DOHH2 (cell line): ENCODE measurements around the gene PAPPA.

ENCODE experiments used
- H3F3A ChIP-seq: fragments of 200-600 bp; sonication (generic), shearing (Covaris generic); 2 replicates; pipeline ENCODE4 v1.6.0; 2016; ENCODE audit warnings: antibody characterized with exemption, mild to moderate bottlenecking; ENCODE audit not compliant: control insufficient read depth, insufficient read depth
- H3K27ac ChIP-seq: fragments of 200-600 bp; sonication (generic); 2 replicates; pipeline ENCODE4 v1.5.1; 2014; ENCODE audit warnings: low read depth, mild to moderate bottlenecking, low read length, moderate library complexity
- H3K27me3 ChIP-seq: fragments of 200-600 bp; sonication (generic); 2 replicates; pipeline ENCODE4 v1.6.1; 2014; ENCODE audit warnings: mild to moderate bottlenecking, low read length, mixed read lengths; ENCODE audit not compliant: control insufficient read depth
- H3K36me3 ChIP-seq: fragments of 200-600 bp; sonication (generic); 2 replicates; pipeline ENCODE4 v1.6.1; 2014; ENCODE audit warnings: mild to moderate bottlenecking, low read length, moderate library complexity, mixed read lengths; ENCODE audit not compliant: control insufficient read depth
- H3K4me1 ChIP-seq: fragments of 200-600 bp; sonication (generic); 2 replicates; pipeline ENCODE4 v1.6.1; 2014; ENCODE audit warnings: mild to moderate bottlenecking, low read length, mixed read lengths; ENCODE audit not compliant: control insufficient read depth
- H3K4me2 ChIP-seq: fragments of 200-600 bp; sonication (generic); 2 replicates; pipeline ENCODE4 v1.6.0; 2014; ENCODE audit warnings: mild to moderate bottlenecking, low read length, moderate library complexity
- H3K4me3 ChIP-seq: fragments of 200-600 bp; sonication (generic); 2 replicates; pipeline ENCODE4 v1.5.1; 2014; ENCODE audit warnings: mild to moderate bottlenecking, low read length, mixed read lengths
- H3K79me2 ChIP-seq: fragments of 200-600 bp; sonication (generic); 2 replicates; pipeline ENCODE4 v1.6.1; 2014; ENCODE audit warnings: mild to moderate bottlenecking, low read length, mixed read lengths; ENCODE audit not compliant: control insufficient read depth
- H3K9me2 ChIP-seq: fragments of 200-600 bp; sonication (generic); replicated peaks from 2 replicates; pipeline ENCODE4 v1.6.1; 2014; ENCODE audit warnings: mild to moderate bottlenecking, low read length, mixed read lengths; ENCODE audit not compliant: control insufficient read depth
- H3K9me3 ChIP-seq: fragments of 200-600 bp; sonication (generic); 2 replicates; pipeline ENCODE4 v1.6.1; 2014; ENCODE audit warnings: antibody characterized with exemption, low read length, mixed read lengths; ENCODE audit not compliant: control insufficient read depth, insufficient read depth
- H4K20me1 ChIP-seq: fragments of 200-600 bp; sonication (generic); 2 replicates; pipeline ENCODE4 v1.6.0; 2014; ENCODE audit warnings: low read depth, mild to moderate bottlenecking, antibody characterized with exemption, low read length, moderate library complexity; ENCODE audit not compliant: control insufficient read depth, insufficient read depth
- EZH2phosphoT487 ChIP-seq: fragments of 200-600 bp; sonication (generic); IDR thresholded peaks from 2 replicates; pipeline ENCODE4 v1.6.1; 2017; ENCODE audit warnings: borderline replicate concordance, mild to moderate bottlenecking, antibody characterized with exemption, low read length, moderate library complexity, mixed read lengths
- TF ChIP-seq, protein P1 (sequence below): fragments of 200-600 bp; sonication (generic); IDR thresholded peaks from one replicate; pipeline ENCODE4 v1.5.1; 2014; ENCODE audit warnings: antibody characterized with exemption, mild to moderate bottlenecking, low read depth, low read length; ENCODE audit not compliant: poor library complexity, severe bottlenecking

Gene PAPPA

GRCh38 chr9:116365056-116365471 is 211.5 kb downstream of the PAPPA start:
- Histone ChIP-seq H3K4me2 (no peak overlapping the region), H3K4me3 (no peak overlapping the region), H3K4me1 (no peaks in the 10 kb centered on the region), H3F3A (no peaks in the 10 kb centered on the region), H4K20me1 (no peaks in the 10 kb centered on the region), H3K9me2 (no peaks in the 10 kb centered on the region), H3K79me2 (no peaks in the 10 kb centered on the region), H3K27me3 (no peaks in the 10 kb centered on the region), H3K27ac (no peak overlapping the region), H3K9me3 (no peaks in the 10 kb centered on the region), H3K36me3 (no peaks in the 10 kb centered on the region)
- no peak for TF ChIP-seq EZH2phosphoT487
- TF ChIP-seq, protein P1, sequence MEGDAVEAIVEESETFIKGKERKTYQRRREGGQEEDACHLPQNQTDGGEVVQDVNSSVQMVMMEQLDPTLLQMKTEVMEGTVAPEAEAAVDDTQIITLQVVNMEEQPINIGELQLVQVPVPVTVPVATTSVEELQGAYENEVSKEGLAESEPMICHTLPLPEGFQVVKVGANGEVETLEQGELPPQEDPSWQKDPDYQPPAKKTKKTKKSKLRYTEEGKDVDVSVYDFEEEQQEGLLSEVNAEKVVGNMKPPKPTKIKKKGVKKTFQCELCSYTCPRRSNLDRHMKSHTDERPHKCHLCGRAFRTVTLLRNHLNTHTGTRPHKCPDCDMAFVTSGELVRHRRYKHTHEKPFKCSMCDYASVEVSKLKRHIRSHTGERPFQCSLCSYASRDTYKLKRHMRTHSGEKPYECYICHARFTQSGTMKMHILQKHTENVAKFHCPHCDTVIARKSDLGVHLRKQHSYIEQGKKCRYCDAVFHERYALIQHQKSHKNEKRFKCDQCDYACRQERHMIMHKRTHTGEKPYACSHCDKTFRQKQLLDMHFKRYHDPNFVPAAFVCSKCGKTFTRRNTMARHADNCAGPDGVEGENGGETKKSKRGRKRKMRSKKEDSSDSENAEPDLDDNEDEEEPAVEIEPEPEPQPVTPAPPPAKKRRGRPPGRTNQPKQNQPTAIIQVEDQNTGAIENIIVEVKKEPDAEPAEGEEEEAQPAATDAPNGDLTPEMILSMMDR: no peak

GRCh38 chr9:116366241-116366640 is 212.7 kb downstream of the PAPPA start:
- Histone ChIP-seq H4K20me1 (no peaks in the 10 kb centered on the region), H3K4me2 (no peak overlapping the region), H3K36me3 (no peaks in the 10 kb centered on the region), H3K4me3 (no peak overlapping the region), H3K27ac (no peak overlapping the region), H3F3A (no peaks in the 10 kb centered on the region), H3K4me1 (no peaks in the 10 kb centered on the region), H3K9me3 (no peaks in the 10 kb centered on the region), H3K79me2 (no peaks in the 10 kb centered on the region), H3K9me2 (no peaks in the 10 kb centered on the region), H3K27me3 (no peaks in the 10 kb centered on the region)
- TF ChIP-seq, protein P1: no peak
- no peak for TF ChIP-seq EZH2phosphoT487

- no peaks in the 10 kb centered on the region for H3K9me2 ChIP-seq
- H3K27ac ChIP-seq: no peak overlapping the region
- no peak overlapping the region for H3K4me2 ChIP-seq
- no peaks in the 10 kb centered on the region for H3K36me3 ChIP-seq
- no peaks in the 10 kb centered on the region for H3K4me1 ChIP-seq
- H3K4me3 ChIP-seq: no peak overlapping the region
- no peak for TF ChIP-seq EZH2phosphoT487
- TF ChIP-seq, protein P1: no peak
- no peaks in the 10 kb centered on the region for H3K9me3 ChIP-seq
- H3F3A ChIP-seq: no peaks in the 10 kb centered on the region
- H4K20me1 ChIP-seq: no peaks in the 10 kb centered on the region
- H3K79me2 ChIP-seq: no peaks in the 10 kb centered on the region
- no peaks in the 10 kb centered on the region for H3K27me3 ChIP-seq
Measured at GRCh38 chr9:116368680-116369079, 215.1 kb downstream of the PAPPA start.

- Histone ChIP-seq H3K27ac (no peak overlapping the region), H3K36me3 (no peaks in the 10 kb centered on the region), H3K27me3 (no peaks in the 10 kb centered on the region)
Measured at GRCh38 chr9:116369706-116370105, 216.1 kb downstream of the PAPPA start.

More at GRCh38 chr9:116369706-116370105, 216.1 kb downstream of the PAPPA start:
- no peaks in the 10 kb centered on the region for H3K4me1 ChIP-seq
- H3K4me2 ChIP-seq: no peak overlapping the region
- no peaks in the 10 kb centered on the region for H4K20me1 ChIP-seq
- no peaks in the 10 kb centered on the region for H3K9me3 ChIP-seq
- no peaks in the 10 kb centered on the region for H3F3A ChIP-seq
- H3K79me2 ChIP-seq: no peaks in the 10 kb centered on the region
- TF ChIP-seq, protein P1: no peak
- no peak for TF ChIP-seq EZH2phosphoT487
- no peaks in the 10 kb centered on the region for H3K9me2 ChIP-seq
- no peak overlapping the region for H3K4me3 ChIP-seq
